ENCODE measurements around the gene MSRB2.

Gene MSRB2

GRCh38 chr10:23099816-23100215 lies 4.4 kb downstream of the MSRB2 start:
- Mint-ChIP-seq H3K9me3 (peaks cover 32% of the 10 kb centered on the region), H3K4me3 (no peak overlapping the region), H3K27me3 (ENCODE audit: low read depth) (no peaks in the 10 kb centered on the region), H3K4me1 (peaks cover 53% of the 10 kb centered on the region), H3K27ac (peak overlapping the region; percentile 14 to 79 (median 36)), H3K36me3 (ENCODE audit: low read depth) (peaks cover 64% of the 10 kb centered on the region)
- no peak for TF ChIP-seq CTCF (IDR thresholded peaks at IDR 0.05; ENCODE audit: unreplicated experiment in 3 of 3)

GRCh38 chr10:23100331-23101030 lies 5.1 kb downstream of the MSRB2 start:
- no peak for TF ChIP-seq CTCF (IDR thresholded peaks at IDR 0.05; ENCODE audit: unreplicated experiment in 3 of 3)
- Mint-ChIP-seq H3K27ac (peak overlapping the region in 2 of 3 experiments; percentile 36 to 79), H3K27me3 (ENCODE audit: low read depth) (no peaks in the 10 kb centered on the region), H3K36me3 (ENCODE audit: low read depth) (peaks cover 70% of the 10 kb centered on the region), H3K4me3 (no peak overlapping the region), H3K4me1 (peaks cover 59% of the 10 kb centered on the region), H3K9me3 (peaks cover 32% of the 10 kb centered on the region)

- Mint-ChIP-seq H3K9me3 (peaks cover 5% of the 10 kb centered on the region), H3K4me3 (no peak overlapping the region), H3K27me3 (ENCODE audit: low read depth) (no peaks in the 10 kb centered on the region), H3K27ac (no peak overlapping the region), H3K36me3 (ENCODE audit: low read depth) (peaks cover 75% of the 10 kb centered on the region), H3K4me1 (peaks cover 34% of the 10 kb centered on the region)
- no peak for TF ChIP-seq CTCF (IDR thresholded peaks at IDR 0.05; ENCODE audit: unreplicated experiment in 3 of 3)
Measured at GRCh38 chr10:23106331-23107072, 11.1 kb downstream of the MSRB2 start.

- Mint-ChIP-seq H3K4me1 (peaks cover 9% of the 10 kb centered on the region), H3K36me3 (ENCODE audit: low read depth) (peaks cover 71% of the 10 kb centered on the region), H3K27me3 (ENCODE audit: low read depth) (no peaks in the 10 kb centered on the region), H3K9me3 (no peaks in the 10 kb centered on the region), H3K4me3 (no peak overlapping the region), H3K27ac (no peak overlapping the region)
- TF ChIP-seq CTCF (IDR thresholded peaks at IDR 0.05; ENCODE audit: unreplicated experiment in 3 of 3): no peak
Measured at GRCh38 chr10:23110722-23111516, 15.5 kb downstream of the MSRB2 start.

GRCh38 chr10:23111517-23112286 lies 16.3 kb downstream of the MSRB2 start:
- H3K4me1 Mint-ChIP-seq: peaks cover 9% of the 10 kb centered on the region
- TF ChIP-seq CTCF (IDR thresholded peaks at IDR 0.05; ENCODE audit: unreplicated experiment in 3 of 3): no peak
- no peak overlapping the region for H3K4me3 Mint-ChIP-seq
- peaks cover 64% of the 10 kb centered on the region for H3K36me3 Mint-ChIP-seq (ENCODE audit: low read depth)
- H3K9me3 Mint-ChIP-seq: no peaks in the 10 kb centered on the region
- H3K27ac Mint-ChIP-seq: no peak overlapping the region
- no peaks in the 10 kb centered on the region for H3K27me3 Mint-ChIP-seq (ENCODE audit: low read depth)
